ENCODE measurements around the gene SOST.

The SOST gene

DNA sequence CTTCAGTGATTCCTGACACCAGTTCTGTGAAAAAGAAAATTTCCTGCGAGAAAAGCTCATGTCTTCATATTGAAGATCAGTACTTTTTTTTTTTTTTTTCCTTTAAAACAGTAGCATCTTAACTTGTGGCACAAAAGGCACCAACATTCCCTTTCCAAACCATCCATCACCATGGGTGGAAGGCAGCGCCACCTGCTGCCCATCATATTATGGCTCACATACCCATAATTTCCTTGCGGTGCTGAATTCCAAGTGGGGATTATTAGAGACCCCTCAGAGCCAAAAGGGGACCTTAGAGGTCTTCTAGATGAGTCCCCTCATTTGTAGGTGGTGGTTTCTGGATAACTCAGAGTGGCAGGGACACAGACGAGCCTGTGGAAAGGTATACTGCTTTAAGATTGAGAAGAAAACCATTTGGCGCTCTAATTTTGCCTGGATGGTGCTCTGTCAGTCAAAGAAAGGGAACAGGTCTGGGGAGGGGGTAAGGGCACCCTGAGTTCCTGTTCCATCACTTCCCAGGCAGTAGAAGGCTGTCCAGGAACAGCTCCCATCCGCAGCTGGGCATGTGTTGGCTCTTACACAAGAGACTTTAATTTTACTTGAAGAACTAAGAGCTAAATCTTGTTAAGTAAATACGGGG is 7.9 kb upstream of the SOST start:
- H3K36me3 ChIP-seq (ENCODE audit: control insufficient read depth in 2 of 2, insufficient read depth in 2 of 2, low read length in 2 of 2): peaks cover 25 to 42% of the 10 kb centered on the region in 2 donors
- no peaks in the 10 kb centered on the region for H3K27me3 ChIP-seq (ENCODE audit: control insufficient read depth in 1 of 2, insufficient read depth in 2 of 2, low read length in 2 of 2)
- H3K27ac ChIP-seq (ENCODE audit: low read length): no peak overlapping the region
- H3K4me1 ChIP-seq (ENCODE audit: control insufficient read depth, insufficient read depth, low read length): peaks cover 6% of the 10 kb centered on the region
- no peak overlapping the region for H3K4me3 ChIP-seq (ENCODE audit: low read length in 2 of 2)
- no peaks in the 10 kb centered on the region for H3K9me3 ChIP-seq (ENCODE audit: control insufficient read depth in 2 of 2, low read length in 2 of 2)
- no peak overlapping the region for H3K9ac ChIP-seq (ENCODE audit: low read length in 2 of 2)

GRCh38 chr17:43760254-43760852 is 1.8 kb upstream of the SOST start:
- Histone ChIP-seq H3K9me3 (ENCODE audit: control insufficient read depth in 2 of 2, low read length in 2 of 2) (no peaks in the 10 kb centered on the region), H3K4me1 (ENCODE audit: control insufficient read depth, insufficient read depth, low read length) (peaks cover 4% of the 10 kb centered on the region), H3K36me3 (ENCODE audit: control insufficient read depth in 2 of 2, insufficient read depth in 2 of 2, low read length in 2 of 2) (peaks cover under 1 to 2% of the 10 kb centered on the region in 2 donors), H3K9ac (ENCODE audit: low read length in 2 of 2) (no peak overlapping the region), H3K27ac (ENCODE audit: low read length) (no peak overlapping the region), H3K27me3 (ENCODE audit: control insufficient read depth in 1 of 2, insufficient read depth in 2 of 2, low read length in 2 of 2) (peaks cover 19 to 23% of the 10 kb centered on the region in 2 donors), H3K4me3 (ENCODE audit: low read length in 2 of 2) (peak overlapping the region in 1 of 2 donors; percentile 40)

GRCh38 chr17:43759836-43760235 is 1.2 kb upstream of the SOST start:
- peaks cover 0 to 2% of the 10 kb centered on the region in 2 donors for H3K36me3 ChIP-seq (ENCODE audit: control insufficient read depth in 2 of 2, insufficient read depth in 2 of 2, low read length in 2 of 2)

GRCh38 chr17:43758086-43758485 is 505 bp downstream of the SOST start:
- no peak overlapping the region for H3K4me3 ChIP-seq (ENCODE audit: low read length in 2 of 2)
- H3K27me3 ChIP-seq (ENCODE audit: control insufficient read depth in 1 of 2, insufficient read depth in 2 of 2, low read length in 2 of 2): peaks cover 27 to 30% of the 10 kb centered on the region in 2 donors
- no peaks in the 10 kb centered on the region for H3K36me3 ChIP-seq (ENCODE audit: control insufficient read depth in 2 of 2, insufficient read depth in 2 of 2, low read length in 2 of 2)
- peaks cover 6% of the 10 kb centered on the region for H3K4me1 ChIP-seq (ENCODE audit: control insufficient read depth, insufficient read depth, low read length)
- no peak overlapping the region for H3K27ac ChIP-seq (ENCODE audit: low read length)
- H3K9me3 ChIP-seq (ENCODE audit: control insufficient read depth in 2 of 2, low read length in 2 of 2): no peaks in the 10 kb centered on the region
- H3K9ac ChIP-seq (ENCODE audit: low read length in 2 of 2): no peak overlapping the region

More at GRCh38 chr17:43759836-43760235, 1.2 kb upstream of the SOST start:
- Histone ChIP-seq H3K9me3 (ENCODE audit: control insufficient read depth in 2 of 2, low read length in 2 of 2) (no peaks in the 10 kb centered on the region), H3K9ac (ENCODE audit: low read length in 2 of 2) (no peak overlapping the region), H3K27ac (ENCODE audit: low read length) (no peak overlapping the region), H3K27me3 (ENCODE audit: control insufficient read depth in 1 of 2, insufficient read depth in 2 of 2, low read length in 2 of 2) (peaks cover 19 to 28% of the 10 kb centered on the region in 2 donors), H3K4me3 (ENCODE audit: low read length in 2 of 2) (no peak overlapping the region), H3K4me1 (ENCODE audit: control insufficient read depth, insufficient read depth, low read length) (peaks cover 6% of the 10 kb centered on the region)

GRCh38 chr17:43757171-43757660 is 1.4 kb downstream of the SOST start:
- no peak overlapping the region for H3K4me3 ChIP-seq (ENCODE audit: low read length in 2 of 2)
- no peak overlapping the region for H3K27ac ChIP-seq (ENCODE audit: low read length)
- H3K9me3 ChIP-seq (ENCODE audit: control insufficient read depth in 2 of 2, low read length in 2 of 2): no peaks in the 10 kb centered on the region
- peaks cover 6% of the 10 kb centered on the region for H3K4me1 ChIP-seq (ENCODE audit: control insufficient read depth, insufficient read depth, low read length)
- H3K36me3 ChIP-seq (ENCODE audit: control insufficient read depth in 2 of 2, insufficient read depth in 2 of 2, low read length in 2 of 2): no peaks in the 10 kb centered on the region
- H3K9ac ChIP-seq (ENCODE audit: low read length in 2 of 2): no peak overlapping the region
- H3K27me3 ChIP-seq (ENCODE audit: control insufficient read depth in 1 of 2, insufficient read depth in 2 of 2, low read length in 2 of 2): peaks cover 27 to 30% of the 10 kb centered on the region in 2 donors

GRCh38 chr17:43756201-43756600 is 2.4 kb downstream of the SOST start:
- Histone ChIP-seq H3K27ac (ENCODE audit: low read length) (no peak overlapping the region), H3K9ac (ENCODE audit: low read length in 2 of 2) (no peak overlapping the region), H3K4me3 (ENCODE audit: low read length in 2 of 2) (no peak overlapping the region), H3K27me3 (ENCODE audit: control insufficient read depth in 1 of 2, insufficient read depth in 2 of 2, low read length in 2 of 2) (peaks cover 30% of the 10 kb centered on the region in 2 donors), H3K9me3 (ENCODE audit: control insufficient read depth in 2 of 2, low read length in 2 of 2) (no peaks in the 10 kb centered on the region), H3K36me3 (ENCODE audit: control insufficient read depth in 2 of 2, insufficient read depth in 2 of 2, low read length in 2 of 2) (no peaks in the 10 kb centered on the region), H3K4me1 (ENCODE audit: control insufficient read depth, insufficient read depth, low read length) (peaks cover 6% of the 10 kb centered on the region)

DNA sequence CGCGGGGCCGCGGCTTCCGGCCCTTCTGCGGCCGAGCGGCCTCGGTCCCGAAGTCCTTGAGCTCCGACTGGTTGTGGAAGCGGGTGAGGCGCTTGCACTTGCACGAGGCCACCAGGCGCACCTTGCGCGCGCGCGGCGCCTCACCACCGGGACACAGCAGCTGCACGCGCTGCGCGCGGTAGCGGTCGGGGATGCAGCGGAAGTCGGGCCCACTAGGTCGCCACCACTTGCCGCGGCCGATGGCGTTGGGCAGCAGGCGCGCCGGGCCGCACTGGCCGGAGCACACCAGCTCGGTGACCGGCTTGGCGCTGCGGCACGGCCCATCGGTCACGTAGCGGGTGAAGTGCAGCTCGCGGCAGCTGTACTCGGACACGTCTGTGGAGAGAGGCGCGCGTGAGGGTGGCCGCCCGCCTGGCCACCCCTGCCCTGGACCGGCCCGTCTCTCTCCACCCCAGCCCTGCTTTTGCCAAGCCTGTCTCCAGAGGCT is 3.2 kb downstream of the SOST start:
- peaks cover 6% of the 10 kb centered on the region for H3K4me1 ChIP-seq (ENCODE audit: control insufficient read depth, insufficient read depth, low read length)
- H3K36me3 ChIP-seq (ENCODE audit: control insufficient read depth in 2 of 2, insufficient read depth in 2 of 2, low read length in 2 of 2): no peaks in the 10 kb centered on the region
- no peak overlapping the region for H3K27ac ChIP-seq (ENCODE audit: low read length)
- peak overlapping the region in 1 of 2 donors; percentile 8 for H3K4me3 ChIP-seq (ENCODE audit: low read length in 2 of 2)
- H3K9me3 ChIP-seq (ENCODE audit: control insufficient read depth in 2 of 2, low read length in 2 of 2): no peaks in the 10 kb centered on the region
- peaks cover 30% of the 10 kb centered on the region in 2 donors for H3K27me3 ChIP-seq (ENCODE audit: control insufficient read depth in 1 of 2, insufficient read depth in 2 of 2, low read length in 2 of 2)
- no peak overlapping the region for H3K9ac ChIP-seq (ENCODE audit: low read length in 2 of 2)

GRCh38 chr17:43754947-43755346 is 3.6 kb downstream of the SOST start:
- Histone ChIP-seq H3K4me1 (ENCODE audit: control insufficient read depth, insufficient read depth, low read length) (peaks cover 6% of the 10 kb centered on the region), H3K9me3 (ENCODE audit: control insufficient read depth in 2 of 2, low read length in 2 of 2) (no peaks in the 10 kb centered on the region), H3K36me3 (ENCODE audit: control insufficient read depth in 2 of 2, insufficient read depth in 2 of 2, low read length in 2 of 2) (no peaks in the 10 kb centered on the region), H3K27ac (ENCODE audit: low read length) (no peak overlapping the region), H3K9ac (ENCODE audit: low read length in 2 of 2) (no peak overlapping the region), H3K27me3 (ENCODE audit: control insufficient read depth in 1 of 2, insufficient read depth in 2 of 2, low read length in 2 of 2) (peaks cover 30 to 31% of the 10 kb centered on the region in 2 donors), H3K4me3 (ENCODE audit: low read length in 2 of 2) (peak overlapping the region in 1 of 2 donors; percentile 8)

- Histone ChIP-seq H3K4me1 (ENCODE audit: control insufficient read depth, insufficient read depth, low read length) (peaks cover 6% of the 10 kb centered on the region), H3K27ac (ENCODE audit: low read length) (no peak overlapping the region), H3K4me3 (ENCODE audit: low read length in 2 of 2) (no peak overlapping the region), H3K27me3 (ENCODE audit: control insufficient read depth in 1 of 2, insufficient read depth in 2 of 2, low read length in 2 of 2) (peaks cover 35 to 37% of the 10 kb centered on the region in 2 donors), H3K36me3 (ENCODE audit: control insufficient read depth in 2 of 2, insufficient read depth in 2 of 2, low read length in 2 of 2) (no peaks in the 10 kb centered on the region), H3K9me3 (ENCODE audit: control insufficient read depth in 2 of 2, low read length in 2 of 2) (no peaks in the 10 kb centered on the region), H3K9ac (ENCODE audit: low read length in 2 of 2) (no peak overlapping the region)
These were observed 5.0 kb downstream of the SOST start for GRCh38 chr17:43753493-43754129.

DNA sequence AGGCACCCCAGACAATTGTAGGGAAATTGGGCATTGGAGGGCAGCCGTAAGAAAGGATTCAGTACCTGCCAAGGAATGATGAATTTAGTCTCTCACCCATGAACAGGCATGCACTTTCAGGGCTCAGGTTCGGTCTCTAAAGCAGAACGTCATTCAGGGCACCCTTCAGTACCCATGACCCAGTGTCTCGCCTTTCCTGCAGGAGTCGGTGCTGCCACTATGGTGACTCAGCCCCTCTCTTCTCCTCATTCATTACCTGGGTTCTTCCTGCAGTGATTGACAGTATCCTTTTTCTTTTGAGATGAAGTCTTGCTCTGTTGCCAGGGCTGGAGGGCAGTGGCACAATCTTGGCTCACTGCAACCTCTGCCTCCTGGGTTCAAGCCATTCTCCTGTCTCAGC is 8.4 kb downstream of the SOST start:
- Histone ChIP-seq H3K36me3 (ENCODE audit: control insufficient read depth in 2 of 2, insufficient read depth in 2 of 2, low read length in 2 of 2) (no peaks in the 10 kb centered on the region), H3K27me3 (ENCODE audit: control insufficient read depth in 1 of 2, insufficient read depth in 2 of 2, low read length in 2 of 2) (peaks cover 10 to 18% of the 10 kb centered on the region in 2 donors), H3K4me1 (ENCODE audit: control insufficient read depth, insufficient read depth, low read length) (peaks cover 4% of the 10 kb centered on the region), H3K9me3 (ENCODE audit: control insufficient read depth in 2 of 2, low read length in 2 of 2) (no peaks in the 10 kb centered on the region), H3K27ac (ENCODE audit: low read length) (no peak overlapping the region), H3K9ac (ENCODE audit: low read length in 2 of 2) (no peak overlapping the region), H3K4me3 (ENCODE audit: low read length in 2 of 2) (no peak overlapping the region)

All from stomach smooth muscle (tissue), 2 donors.